Epithelial cell of umbilical artery (primary cell): ENCODE results near the gene LMO1. TPM values are rescaled to one million over a fixed set of nuclear protein-coding genes. Genes with fewer than 3 reads are reported as not detected.

Source experiments
- total RNA-seq: library from RNA; depleted of rRNA; stranded (reverse); fragments of >200 nt; gene quantifications from 2 replicates; pipeline ENCODE4 v1.2.3, GENCODE V29; 2014

LMO1 gene
- total RNA-seq: 0.32 TPM in 1 of 2 replicates, not detected in the other

GRCh38 chr11:8263769-8264410 lies at the start of gene LMO1:
Gene LMO1 (minus strand): TSS chr11:8263878. CDS start chr11:8263362, 516 bp downstream.

Other genes starting within 250 kb of the LMO1 start
- gene TUB, start 182.7 kb downstream of the LMO1 start, total RNA-seq: 7.5 and 7.6 TPM in 2 replicates
- not detected in 2 replicates for gene RIC3, start 94.9 kb downstream of the LMO1 start, total RNA-seq